HG02973 (cell line): ENCODE measurements around the gene TERT.
"Not testable (repeated sequence)": the region's sequence is repeated elsewhere in the genome, so short reads cannot be mapped to it uniquely, and the experiment has no call there.

Experiments
- ATAC-seq: cut with Tn5 transposase; IDR thresholded peaks from one replicate; pipeline ENCODE4 v1.9.1; 2021; ENCODE audit warnings: moderate library complexity; ENCODE audit not compliant: unreplicated experiment

TERT gene

DNA sequence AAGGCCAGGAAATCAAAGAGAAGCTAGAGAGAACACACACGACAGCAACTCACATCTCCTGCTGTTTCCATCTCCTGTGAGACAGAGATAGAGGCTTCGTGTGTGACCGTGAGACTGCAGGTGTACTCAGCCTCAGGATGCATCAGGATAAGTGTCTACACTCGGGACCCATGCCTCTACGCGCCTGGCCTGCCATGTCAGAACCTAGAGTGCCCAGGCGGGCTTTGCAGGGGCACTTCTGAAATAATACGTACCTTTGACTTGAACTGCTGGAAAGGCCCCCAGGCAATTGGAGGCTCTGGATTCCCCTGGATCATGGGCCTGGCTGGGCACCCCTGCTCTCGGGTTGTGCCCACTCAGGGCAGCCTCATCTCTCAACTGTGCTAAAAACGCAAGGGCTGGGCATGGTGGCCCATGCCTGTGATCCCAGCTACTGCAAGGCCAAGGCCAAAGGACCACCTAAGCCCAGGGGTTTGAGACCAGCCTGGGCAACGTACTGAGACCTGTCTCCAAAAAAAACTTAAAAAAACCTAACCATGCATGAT is 37.1 kb upstream of the TERT start:
- ATAC-seq = no peak

- ATAC-seq = no peak
Measured at GRCh38 chr5:1330847-1331831, 36.3 kb upstream of the TERT start.

DNA sequence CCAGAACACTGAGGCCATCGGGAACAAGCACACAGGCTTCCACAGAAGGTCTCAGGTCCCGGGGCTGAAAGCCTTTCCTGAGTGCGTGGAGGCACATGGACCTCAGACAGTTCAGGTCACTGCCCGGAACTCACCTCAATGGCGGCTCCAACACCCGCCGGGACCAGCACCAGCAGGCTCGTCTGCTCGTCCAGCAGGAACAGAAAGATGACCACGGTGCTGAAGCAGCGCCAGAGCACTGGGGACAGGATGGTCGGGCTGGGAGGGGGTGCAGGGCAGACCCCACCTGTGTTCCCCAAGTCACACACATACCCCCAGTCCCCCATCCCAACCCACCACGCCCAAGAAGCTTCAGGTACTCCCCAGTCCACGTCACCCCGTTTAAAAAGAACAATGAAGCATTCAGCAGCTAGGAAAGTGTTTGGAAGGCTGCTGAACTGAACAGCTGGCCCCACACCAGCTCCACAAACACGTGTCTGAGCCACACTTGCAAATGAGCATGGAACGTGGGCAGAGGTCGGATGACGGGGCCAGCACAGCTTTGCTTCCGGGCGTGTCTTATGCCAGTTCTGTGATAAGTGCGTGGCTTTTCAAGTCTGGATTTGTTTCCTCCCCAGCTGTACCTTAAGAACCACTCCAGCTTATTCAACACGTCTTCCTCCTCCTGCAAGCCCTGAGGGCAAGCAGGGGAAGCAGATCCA is 35.4 kb upstream of the TERT start:
- ATAC-seq = no peak

GRCh38 chr5:1329111-1329579 is 34.3 kb upstream of the TERT start:
- no peak for ATAC-seq

GRCh38 chr5:1328237-1329110 is 33.6 kb upstream of the TERT start:
- not testable (repeated sequence) for ATAC-seq

DNA sequence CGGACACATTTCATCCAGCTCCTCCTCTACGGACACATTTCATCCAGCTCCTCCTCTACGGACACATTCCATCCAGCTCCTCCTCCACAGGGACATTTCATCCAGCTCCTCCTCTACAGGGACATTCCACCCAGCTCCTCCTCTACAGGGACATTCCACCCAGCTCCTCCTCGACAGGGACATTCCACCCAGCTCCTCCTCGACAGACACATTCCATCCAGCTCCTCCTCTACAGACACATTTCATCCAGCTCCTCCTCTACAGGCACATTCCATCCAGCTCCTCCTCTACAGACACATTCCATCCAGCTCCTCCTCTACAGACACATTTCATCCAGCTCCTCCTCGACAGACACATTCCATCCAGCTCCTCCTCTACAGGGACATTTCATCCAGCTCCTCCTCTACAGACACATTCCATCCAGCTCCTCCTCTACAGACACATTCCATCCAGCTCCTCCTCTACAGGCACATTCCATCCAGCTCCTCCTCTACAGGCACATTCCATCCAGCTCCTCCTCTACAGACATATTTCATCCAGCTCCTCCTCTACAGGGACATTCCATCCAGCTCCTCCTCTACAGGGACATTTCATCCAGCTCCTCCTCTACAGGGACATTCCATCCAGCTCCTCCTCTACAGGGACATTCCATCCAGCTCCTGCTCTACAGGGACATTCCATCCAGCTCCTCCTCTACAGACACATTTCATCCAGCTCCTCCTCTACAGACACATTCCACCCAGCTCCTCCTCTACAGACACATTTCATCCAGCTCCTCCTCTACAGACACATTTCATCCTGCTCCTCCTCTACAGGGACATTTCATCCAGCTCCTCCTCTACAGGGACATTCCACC is 32.3 kb upstream of the TERT start:
- ATAC-seq = not testable (repeated sequence)

DNA sequence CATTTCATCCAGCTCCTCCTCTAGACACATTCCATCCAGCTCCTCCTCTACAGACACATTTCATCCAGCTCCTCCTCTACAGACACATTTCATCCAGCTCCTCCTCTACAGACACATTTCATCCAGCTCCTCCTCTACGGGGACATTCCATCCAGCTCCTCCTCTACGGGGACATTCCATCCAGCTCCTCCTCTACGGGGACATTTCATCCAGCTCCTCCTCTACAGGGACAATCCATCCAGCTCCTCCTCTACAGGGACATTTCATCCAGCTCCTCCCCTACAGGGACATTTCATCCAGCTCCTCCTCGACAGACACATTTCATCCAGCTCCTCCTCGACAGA is 31.6 kb upstream of the TERT start:
- ATAC-seq = not testable (repeated sequence)

DNA sequence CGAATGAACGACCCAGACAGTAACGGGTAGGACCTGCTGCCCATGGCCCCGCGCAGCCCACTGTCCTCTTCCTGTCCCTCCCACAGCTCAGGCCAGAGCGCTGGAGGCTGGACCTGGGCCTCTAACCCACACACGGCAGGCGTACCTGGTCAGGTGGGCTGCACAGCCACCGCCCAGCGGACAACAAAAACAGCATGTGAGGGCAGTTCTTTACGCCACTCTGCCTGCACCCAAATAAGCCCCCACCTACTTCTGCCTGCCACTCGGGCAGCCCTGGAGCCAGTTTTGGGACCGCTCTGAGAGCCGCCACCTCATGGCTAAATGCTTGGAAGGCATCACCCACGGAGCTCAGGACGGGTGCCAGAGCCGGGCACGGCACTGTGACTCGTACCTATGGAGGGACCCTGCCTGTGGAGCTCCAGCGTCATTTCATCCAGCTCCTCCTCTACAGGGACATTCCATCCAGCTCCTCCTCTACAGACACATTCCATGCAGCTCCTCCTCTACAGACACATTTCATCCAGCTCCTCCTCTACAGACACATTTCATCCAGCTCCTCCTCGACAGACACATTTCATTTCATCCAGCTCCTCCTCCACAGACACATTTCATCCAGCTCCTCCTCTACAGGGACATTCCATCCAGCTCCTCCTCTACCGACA is 31.1 kb upstream of the TERT start:
- no peak for ATAC-seq

- no peak for ATAC-seq
Measured at GRCh38 chr5:1325191-1325741, 30.4 kb upstream of the TERT start.

- no peak for ATAC-seq
Measured at GRCh38 chr5:1324719-1325190, 29.9 kb upstream of the TERT start.

DNA sequence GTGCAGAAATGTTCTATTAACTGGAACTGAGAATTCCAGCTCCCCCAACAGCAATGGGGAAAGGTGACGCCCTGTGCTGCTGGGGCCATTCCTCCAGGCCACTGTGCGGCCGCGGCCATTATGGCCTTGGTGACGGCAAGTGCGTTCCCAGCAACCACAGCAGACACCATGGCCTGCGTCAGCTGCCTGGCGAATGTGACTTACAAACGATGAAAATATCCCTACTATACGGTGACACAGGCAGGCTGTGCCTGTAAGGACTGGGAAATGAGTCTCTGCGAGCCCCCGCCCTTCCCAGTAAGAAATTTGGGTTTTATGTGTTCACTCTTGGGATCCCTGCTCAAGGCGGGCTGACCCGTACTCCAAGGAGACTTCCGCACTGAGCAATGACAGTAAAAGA is 29.4 kb upstream of the TERT start:
- no peak for ATAC-seq

GRCh38 chr5:1323803-1324173 is 28.9 kb upstream of the TERT start:
- no peak for ATAC-seq

- no peak for ATAC-seq
Measured at GRCh38 chr5:1322955-1323802, 28.3 kb upstream of the TERT start.

- no peak for ATAC-seq
Measured at GRCh38 chr5:1322036-1322900, 27.4 kb upstream of the TERT start.

DNA sequence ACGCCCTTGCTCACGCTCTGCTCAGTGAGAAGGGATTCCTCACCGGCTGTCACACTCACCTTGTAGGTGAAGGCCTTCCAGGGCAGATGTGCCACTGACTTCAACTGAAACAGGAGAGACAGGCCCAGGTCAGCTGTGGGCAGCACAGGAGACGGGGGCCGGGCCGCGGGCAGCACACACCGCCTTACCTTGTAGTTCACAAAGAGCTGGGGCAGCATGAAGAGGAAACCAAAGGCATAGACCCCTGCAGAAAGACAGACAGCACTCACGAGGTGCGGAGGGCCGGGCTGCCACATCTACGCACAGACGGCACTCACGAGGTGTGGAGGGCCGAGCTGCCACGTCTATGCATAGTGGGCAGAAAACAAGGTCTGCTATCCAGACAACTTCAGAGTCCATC is 26.7 kb upstream of the TERT start:
- ATAC-seq = no peak

GRCh38 chr5:1320436-1321344 is 25.8 kb upstream of the TERT start:
- no peak for ATAC-seq
